Iris pigment epithelial cell (primary cell): ENCODE data around the gene VEPH1.
A peak's percentile ranks its signal among the peaks of the same experiment; 100 is the strongest.

Source experiments
- DNase-seq: peaks from one replicate; pipeline ENCODE4 v3.0.0-alpha.2; 2011; ENCODE audit warnings: low read depth

VEPH1 gene

DNA sequence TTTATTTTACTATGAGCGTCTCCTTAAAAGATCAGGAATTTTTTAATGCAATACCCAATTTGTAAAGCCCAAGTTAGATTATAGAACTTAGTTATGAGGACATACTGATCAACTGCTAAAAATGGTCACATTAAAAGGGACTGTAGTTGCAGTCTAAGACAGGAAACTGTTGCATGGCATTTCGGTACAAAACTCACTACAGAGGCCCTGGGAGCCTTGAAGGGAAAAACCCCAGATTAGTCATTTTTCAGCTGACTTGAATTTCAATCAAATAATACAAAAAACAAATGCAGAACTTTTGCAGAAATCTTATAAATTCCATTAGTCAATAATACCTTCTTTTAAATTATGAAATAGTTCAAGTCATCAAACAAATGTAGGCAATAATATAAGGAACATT, 73.5 kb downstream of the VEPH1 start:
- peak; percentile 74 for DNase-seq

DNA sequence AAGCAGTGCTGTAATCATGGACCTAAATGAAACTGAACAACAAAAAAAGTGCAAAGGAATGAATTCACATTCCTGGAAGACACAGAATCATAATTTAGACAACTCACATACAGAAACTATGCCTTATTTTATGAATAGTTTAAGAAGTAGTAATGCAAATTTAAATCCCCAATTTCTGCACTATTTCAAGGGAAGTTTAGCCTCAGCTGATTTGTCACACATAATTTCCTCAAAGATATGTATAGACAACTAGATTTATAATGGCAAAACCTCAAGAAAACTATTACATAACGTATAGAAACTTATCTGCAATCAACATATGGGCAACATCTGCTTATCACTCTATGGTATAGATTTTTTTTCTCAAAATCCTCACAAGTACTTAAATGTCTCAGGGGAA, 74.4 kb downstream of the VEPH1 start:
- no peak for DNase-seq

DNA sequence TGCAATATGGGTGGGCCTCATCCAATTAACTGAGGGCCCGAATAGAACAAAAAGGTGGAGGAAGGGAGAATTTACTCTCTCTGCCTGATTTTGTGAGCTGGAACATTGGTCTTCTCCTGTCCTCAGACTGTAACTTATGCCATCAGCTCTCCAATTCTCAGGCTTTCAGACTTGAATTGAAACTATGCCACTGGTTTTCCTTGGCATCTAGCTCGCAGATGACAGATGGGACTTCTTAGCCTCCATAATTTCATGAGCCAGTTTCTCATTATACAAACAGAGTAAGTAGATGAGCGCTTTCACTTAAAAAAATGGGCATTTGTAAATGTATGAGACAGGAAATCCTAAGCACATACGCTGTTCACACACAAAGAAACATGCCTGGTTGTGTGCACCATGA, 75.3 kb downstream of the VEPH1 start:
- DNase-seq = no peak

DNA sequence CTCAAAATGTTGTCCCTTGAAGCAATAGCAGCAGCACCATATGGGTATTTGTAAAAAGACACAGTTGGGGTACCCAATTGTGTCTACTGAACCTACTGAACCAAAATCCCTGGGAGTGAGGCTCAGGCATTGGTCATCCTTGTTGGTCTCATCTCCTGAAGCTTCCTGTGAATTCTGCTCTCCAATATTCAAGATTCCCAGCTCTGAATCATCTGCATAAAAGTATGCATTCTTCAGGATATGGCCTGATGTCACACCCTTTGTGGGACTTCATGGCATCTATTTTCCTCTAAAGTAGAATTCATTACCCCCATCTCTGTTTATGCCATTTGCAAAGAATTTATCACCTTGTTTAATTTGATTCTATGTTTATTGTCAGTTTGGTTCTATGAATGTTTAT, 79.9 kb downstream of the VEPH1 start:
- DNase-seq = no peak

DNA sequence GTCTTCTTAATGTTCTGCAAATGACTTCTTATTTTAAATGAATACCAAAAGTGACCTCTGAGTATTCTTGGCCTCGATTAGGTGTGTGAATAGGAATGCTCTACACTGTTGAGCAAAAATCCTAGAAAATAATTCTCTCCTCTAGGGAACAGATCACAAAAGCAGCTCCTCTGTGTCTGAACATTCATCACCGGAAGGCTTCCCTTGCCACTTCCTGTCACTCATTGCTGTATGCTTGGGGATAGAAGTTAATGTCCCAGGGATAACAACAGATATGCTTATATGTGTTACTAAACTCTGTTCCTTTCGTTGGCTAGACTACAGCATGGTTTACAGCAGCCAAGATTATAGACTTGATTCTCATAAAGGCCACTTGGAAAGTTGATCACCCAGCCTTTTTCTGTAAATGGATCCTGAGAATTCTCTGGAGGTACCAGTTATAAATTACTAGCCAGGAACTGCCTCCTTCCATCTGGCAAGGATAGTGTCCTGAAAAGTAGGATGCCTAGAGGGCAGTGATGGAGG, 82.5 kb downstream of the VEPH1 start:
- DNase-seq = no peak

DNA sequence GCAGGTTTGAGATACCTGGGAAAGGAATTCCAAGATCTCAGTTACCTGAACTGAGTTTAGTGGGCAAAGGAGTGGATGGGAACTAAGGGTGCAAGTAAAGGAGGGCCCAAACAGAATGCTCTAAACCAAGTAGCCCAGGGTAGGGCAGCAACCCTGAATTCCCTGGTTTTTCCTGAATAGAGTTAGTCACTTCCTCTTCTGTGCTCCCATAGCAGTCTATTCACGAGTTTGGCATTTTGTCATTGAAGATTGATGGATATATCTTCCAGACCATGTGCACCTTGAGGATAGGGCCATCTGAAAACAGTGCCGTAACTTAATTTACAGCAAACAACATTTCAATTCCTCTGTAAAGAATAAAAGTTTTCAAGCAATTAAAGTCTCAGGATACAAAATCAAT, 85.1 kb downstream of the VEPH1 start:
- DNase-seq = no peak

DNA sequence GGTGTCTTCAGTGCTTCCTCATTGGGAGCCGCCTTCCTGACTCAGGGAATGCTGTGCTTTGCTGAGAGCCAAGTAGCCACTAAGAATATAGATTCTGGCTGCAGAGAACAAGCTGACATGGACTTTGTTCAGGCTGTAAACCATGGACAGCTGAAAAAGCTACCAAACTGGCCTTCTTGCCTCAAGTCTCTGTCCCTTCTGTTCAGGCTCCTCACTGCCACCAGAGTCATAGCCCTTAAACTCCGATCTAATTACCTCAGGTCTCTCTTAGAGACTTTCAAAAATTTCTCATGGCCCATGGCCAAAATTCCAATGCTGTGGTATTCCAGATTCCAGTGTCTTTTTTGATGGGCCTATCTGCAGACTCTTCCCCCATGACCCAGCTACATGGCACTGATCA, 86.0 kb downstream of the VEPH1 start:
- no peak for DNase-seq

DNA sequence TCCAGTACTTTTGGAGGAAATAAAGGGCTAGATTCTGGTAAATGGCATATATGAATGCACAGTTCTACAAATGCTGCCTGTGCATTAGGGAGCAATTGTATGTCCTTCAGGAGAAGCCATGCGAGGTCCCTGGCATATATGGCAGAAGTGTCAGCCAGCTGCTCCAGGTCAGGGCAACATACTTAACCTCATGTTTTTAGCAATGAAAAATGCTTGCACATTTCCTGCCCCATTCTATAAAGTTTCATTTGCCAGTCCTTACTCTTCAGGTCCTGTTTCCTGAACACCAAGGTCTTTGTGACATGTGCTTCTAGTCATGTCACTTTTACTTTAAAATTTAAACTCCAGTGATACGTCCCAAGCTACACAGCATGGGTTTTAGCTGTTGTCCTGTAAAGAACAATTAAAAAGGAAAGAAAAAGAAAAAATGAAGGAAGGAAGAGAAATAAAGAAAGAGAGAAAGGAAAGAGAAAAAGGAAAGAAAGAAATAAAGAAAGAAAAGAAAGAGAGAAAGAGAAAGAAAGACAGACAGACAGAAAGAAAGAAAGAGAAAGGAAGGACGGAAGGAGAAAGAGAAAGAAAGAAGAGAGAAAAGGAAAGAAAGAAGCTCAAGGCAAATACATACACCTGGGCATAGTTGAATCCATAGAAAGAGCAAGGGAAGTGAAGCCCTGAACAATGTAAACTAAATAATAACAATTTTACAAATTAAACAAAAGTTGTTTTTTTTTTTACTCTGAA, 86.7 kb downstream of the VEPH1 start:
- no peak for DNase-seq

DNA sequence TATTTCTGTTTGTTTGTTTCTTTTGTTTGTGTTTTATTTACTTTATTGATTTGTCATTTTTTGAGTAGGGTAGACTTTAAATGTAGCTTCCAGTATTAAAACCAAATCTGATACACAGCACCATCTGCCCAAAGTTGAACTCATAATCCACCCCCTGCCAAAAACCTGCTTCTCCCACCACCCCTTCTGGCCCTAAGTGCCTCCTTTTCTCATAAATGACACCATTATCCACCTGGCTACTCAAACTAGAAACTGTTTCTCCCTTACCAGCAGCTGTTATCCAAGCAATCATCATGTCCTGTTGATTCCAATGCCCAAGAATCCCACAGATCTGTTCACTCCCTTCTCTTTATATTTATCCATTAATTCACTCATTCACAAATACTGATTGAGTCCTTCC, 88.4 kb downstream of the VEPH1 start:
- DNase-seq = no peak

DNA sequence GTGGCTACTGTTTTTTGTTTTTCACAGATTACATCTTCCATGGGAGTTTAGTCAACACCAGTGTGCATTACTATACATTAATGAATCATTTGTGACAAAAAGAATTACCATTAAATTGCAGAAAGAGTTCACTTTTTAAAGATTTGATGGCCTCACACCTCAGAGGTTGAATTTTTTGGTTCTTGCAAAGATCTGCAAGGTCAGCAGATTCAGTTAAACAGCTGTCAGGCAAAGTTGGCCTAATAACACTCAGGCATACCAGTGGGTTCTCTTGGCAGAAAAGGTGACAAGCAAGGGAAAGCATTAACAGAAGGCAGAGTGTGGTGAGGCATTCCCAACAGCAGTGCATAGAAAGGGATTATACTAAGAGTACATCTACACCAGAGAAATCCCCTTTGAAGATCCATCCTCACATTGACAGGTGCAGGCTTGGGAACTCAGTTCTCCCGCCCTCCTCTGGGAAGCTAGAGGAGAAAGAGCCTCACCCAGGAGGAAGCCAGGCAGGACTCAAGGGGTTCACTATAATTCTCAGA, 90.8 kb downstream of the VEPH1 start:
- DNase-seq = no peak

DNA sequence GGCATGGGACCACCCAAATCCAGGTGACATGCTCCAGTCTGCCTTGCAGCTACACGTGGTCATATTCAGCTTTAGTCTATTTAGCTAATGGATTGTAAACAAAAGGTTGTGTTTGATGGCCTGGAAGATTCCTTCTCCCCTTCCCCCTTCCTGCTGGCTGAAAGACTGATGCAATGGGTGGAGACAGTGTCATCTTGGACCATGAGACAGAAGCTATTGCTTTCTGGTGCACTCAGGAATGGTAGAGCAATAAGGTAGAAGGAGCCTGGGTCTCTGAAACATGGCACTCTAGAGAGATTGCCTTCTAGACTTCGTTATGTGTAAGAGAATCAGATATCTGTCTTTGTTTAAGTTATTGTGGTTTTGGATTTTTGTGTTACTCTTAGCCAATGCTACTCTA, 92.3 kb downstream of the VEPH1 start:
- no peak for DNase-seq

DNA sequence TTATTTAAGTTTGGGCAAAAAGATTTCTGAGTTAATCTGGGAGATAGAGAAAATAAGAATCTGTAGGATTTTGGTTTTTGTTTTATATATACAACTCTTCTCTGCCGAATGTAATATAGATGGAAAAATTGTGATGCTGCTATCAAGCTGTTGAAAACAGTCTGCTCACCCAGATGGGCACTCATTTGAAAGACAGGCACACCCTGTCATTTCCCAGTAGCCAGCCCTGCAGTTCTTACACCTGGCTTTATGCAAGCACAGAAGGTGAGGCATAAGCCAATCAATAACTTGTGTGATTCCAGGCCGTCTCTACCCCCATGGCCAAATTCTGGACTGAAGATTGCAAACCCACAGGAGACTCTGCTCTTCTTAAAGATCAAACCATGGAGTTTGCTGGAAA, 93.7 kb downstream of the VEPH1 start:
- DNase-seq = no peak

DNA sequence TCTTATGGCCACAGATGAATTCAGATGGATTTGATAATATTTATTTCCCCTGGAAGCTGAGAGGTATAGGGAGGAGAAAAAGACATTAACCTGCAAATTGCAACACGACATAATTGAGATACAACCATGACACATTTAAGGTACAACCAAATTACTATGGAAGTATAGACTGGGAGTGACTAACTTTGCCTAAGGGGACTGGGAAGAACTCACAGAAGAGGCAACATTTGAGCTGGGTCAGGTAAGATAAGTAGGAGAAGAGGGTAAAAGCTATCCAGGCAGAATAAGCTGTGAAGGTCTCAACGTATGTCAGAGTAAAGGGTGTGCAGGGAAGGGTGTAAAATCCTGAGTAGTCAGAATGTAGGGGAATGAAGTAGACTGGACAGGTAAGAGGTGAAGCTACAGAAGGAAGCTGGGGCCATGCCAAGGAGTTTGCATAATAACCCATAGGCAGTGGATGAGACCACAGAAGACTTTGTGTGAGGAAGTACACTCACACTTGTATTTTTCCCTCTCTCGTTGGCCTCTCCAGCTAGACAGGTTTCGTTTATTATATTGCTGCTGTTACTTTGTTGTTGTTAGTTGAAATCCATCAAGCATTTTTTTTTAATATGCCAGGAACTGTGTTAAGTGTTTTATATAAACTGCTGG, 94.6 kb downstream of the VEPH1 start:
- no peak for DNase-seq

DNA sequence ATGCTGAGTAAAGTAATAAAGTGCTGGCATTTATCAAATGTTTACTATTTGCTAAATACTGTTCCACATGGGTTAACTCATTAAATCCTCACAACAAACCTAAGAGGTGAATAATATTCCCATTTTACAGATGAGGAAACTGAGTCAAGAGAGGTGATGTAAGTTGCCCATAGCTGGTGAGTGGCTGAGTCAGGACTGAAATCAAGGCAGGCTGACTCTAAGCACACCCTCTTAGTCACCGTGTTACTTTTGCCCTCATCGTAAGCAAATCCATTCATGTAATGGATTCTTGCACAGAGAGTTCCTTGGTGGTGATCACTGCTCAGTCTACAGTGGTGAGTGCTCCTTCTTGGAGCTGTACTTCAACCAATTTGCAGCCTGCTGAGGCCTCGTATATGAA, 95.4 kb downstream of the VEPH1 start:
- DNase-seq = no peak

DNA sequence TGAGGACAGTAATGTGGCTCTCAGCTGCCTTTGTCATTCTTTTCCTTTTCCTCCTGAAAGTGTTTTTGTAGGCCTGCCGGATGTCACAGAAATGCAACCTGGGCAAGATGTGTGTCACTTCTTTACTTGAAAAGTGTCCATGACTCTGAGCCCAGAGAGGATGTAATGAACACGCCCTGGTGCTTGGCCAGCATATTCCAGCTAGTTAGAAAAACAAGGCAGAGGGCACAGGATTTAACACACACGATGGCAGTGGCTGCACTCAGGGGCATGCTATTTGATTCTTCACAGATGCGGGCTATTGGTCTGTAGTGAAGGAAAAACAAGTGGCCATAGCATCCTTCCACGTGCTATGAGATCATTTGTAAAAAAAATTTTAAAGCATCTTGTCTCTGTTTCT, 96.8 kb downstream of the VEPH1 start:
- no peak for DNase-seq

DNA sequence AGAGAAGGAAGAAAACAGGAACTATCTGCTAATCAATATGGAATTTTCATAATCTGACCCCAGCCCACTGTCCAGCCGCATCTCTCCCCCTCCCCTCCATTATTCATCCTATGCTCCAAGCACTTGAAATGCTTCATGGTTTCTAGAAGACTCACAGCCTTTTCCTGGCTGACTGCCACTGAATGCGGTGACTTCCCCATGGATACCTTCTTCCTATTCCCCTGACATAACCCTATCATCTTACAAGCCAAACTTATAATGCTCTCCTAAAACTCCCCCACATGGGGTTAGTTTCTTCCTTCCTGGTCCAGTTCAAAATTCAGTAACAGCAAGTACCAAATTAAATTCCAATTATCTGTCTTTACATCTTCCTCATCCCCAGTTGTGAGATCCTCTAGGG, 97.8 kb downstream of the VEPH1 start:
- peak; percentile 80 for DNase-seq

DNA sequence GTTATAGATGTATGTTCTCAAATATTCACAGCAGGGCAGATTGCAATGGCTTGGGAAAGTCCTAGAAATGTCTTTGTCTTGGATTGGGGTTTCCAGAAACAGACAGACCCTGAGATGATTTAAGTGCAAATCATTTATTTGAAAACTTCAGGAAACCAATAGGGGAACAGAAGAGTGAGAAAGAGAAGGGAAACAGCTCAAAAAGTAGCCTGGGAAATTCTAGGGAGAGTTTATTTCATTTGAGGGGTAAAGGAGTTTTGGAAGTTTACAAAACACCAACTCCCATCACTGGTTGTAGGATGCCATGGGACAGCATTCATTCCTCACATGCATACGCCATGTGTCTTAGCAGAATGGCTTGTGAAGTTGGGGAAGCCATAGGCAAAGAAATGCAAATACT, 98.8 kb downstream of the VEPH1 start:
- no peak for DNase-seq

DNA sequence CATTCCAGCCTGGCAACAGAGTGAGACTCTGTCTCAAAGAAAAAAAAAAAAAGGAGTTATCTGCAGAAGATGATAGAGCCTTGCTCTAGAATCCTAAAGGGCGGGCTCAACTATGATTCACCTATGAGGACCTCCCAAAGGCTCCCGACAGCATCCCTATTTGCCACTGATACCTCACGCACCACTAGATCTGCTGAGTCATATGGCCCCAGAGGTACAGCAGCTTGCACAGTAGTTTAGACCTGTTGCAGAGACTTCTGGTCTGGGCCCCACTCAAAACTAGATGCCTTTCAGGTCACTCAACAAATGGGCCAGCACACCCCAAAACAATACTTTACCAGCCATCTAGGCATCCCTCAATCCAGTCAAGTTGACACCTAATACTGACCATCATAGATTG, 104.6 kb downstream of the VEPH1 start:
- no peak for DNase-seq

DNA sequence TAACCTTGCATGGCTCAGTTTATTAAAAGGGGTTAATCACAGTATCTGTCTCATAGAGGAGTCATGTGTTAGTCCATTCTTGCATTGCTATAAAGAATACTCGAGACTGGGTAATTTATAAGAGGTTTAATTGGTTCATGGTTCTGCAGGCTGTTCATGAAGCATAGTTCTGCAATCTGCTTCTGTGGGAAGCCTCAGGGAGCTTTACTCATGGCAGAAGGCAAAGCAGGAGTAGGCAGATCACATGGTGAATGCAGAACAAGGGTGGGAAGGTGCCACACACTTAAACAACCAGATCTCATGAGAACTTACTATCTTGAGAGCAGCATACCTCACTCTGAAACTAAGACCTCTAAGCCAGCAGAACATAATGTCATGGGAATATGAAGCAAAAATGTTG, 108.8 kb downstream of the VEPH1 start:
- no peak for DNase-seq

DNA sequence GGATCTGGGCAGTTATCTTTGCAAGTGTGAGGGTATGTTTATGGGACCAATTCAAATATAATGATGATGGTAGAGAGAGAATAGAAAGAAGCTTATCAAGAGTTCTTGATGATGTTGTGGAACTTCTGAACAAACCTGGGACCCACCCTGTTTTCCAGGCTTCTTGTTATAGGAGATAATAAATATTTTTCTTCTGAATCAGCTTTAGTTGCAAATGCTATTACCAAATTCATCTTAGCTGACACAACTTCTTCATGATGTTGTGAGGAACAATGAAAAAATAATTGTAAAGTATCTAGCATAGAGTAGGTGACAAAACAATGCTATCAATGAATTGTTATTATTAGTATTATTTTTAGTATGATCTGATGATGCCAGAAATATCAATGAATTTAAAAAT, 110.1 kb downstream of the VEPH1 start:
- peak; percentile 41 for DNase-seq

DNA sequence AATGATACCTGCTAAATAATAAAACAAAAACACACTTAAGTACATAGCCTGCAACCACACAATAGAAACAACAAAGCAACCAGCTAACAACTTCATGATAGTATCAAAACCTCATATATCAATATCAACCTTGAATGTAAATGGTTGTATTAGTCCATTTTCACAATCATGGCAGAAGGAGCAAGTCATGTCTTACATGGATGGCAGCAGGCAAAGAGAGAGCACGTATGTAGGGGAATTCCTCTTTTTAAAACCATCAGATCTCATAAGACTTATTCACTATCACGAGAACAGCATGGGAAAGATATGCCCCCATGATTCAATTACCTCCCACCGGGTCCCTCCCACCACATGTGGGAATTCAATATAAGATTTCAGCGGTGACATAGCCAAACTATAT, 111.1 kb downstream of the VEPH1 start:
- no peak for DNase-seq

DNA sequence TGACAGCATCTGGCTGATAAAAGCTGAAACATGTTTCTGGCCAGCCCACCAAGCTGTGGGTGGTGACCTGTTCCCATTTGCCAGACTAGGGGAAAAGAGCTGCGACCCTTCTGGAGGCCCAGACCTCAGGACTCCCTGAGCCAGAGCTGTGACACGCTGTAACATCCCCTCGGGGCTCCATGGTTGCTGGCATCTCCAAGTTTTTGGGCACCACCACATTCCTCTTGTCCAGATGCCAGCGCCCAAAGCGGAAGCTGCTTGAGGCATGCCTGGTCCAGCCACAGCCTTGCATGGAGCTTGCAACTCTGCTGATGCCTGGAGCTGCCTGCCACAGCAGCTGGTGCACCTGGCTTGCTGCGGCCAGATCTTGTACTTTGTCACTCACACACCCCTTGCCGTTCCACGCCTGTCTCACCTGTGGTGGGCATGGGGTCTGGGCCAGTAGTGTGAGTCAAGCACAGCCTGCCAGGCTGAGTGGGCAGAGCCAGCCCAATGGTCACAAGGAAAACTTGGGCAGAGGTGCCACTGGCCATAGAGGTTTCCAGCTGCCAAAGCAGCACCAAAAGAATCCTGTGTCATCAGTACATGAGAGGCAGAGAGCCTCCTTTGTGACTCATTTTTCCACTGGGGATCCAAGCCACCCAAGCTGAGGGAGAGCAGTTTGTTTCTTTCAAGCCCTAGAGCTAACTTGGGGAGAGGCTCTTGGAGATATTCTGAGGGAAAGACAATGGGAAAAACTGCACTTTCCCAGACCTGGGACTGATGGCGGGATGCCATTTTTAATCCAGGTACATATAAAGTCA, 112.3 kb downstream of the VEPH1 start:
- no peak for DNase-seq

DNA sequence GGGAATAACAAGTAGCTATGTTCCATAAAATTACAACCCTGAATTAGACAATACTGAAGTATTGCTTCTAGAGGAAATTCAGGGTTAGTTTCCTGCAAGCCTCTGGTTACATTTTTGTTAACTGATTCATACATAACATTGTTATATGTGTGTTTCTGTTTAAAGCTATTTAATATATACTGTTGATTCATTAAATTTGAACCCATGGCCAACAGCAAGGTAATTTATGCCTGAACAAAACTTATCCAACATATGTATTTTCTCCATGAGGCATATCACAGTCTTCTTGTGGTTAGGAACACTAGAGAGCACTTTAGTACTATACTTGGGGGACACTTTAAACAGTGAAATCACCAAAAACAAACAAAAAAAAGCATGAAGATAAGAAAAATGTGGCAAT, 114.2 kb downstream of the VEPH1 start:
- peak; percentile 32 for DNase-seq
